ENCODE data around the gene GMCL2.
A peak's percentile ranks its signal among the peaks of the same experiment; 100 is the strongest.

The GMCL2 gene

DNA sequence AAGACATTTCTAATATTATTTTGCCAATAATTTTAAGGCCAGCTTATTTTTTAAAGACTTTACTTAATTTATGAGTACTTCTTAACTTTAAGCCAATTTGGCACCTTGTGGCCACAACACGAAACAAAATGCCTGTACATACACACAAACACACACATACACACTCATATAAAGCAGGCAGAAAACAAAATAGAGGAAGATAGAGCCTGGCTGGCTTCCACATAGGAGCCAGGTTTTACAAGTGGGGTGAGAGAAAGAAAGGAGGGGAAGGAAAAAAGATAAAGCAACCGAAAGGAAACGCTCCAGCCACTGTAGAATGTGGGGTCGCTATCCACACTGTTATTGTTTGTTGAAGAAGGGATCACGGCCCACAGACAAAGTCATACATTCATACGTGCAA is 10.4 kb downstream of the GMCL2 start:
- Histone ChIP-seq H3K27me3 (ENCODE audit: control insufficient read depth, insufficient read depth, low read length) (no peaks in the 10 kb centered on the region), H3K4me3 (ENCODE audit: low read depth, low read length) (no peak overlapping the region), H3K27ac (ENCODE audit: low read depth, low read length) (no peak overlapping the region), H3K4me1 (ENCODE audit: control insufficient read depth, insufficient read depth, low read length) (peaks cover 18% of the 10 kb centered on the region), H3K9ac (ENCODE audit: low read length) (no peak overlapping the region), H3K9me3 (ENCODE audit: control insufficient read depth, insufficient read depth, low read depth, low read length) (no peaks in the 10 kb centered on the region), H3K36me3 (ENCODE audit: control insufficient read depth, insufficient read depth, low read length) (no peaks in the 10 kb centered on the region)

DNA sequence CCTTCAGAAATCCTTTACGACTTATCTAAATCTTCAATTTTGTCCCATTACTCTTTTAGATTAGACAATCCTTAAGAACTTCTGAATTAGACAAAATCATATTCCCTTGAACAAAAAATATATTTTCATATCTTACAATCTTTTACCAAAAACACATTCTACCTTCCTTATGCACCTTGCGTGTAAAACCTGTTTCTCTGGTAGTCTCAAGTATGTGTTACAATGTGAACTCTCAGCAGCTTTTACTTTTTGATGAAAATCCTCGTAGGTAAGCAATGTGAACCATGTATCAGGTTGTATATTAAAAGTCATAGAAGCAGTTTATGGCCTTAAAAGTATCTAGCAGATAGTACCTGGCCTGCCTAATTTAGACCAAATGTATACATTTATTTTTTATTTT is 12.7 kb downstream of the GMCL2 start:
- H3K4me3 ChIP-seq (ENCODE audit: low read depth, low read length) = no peak overlapping the region
- H3K36me3 ChIP-seq (ENCODE audit: control insufficient read depth, insufficient read depth, low read length) = no peaks in the 10 kb centered on the region
- H3K9me3 ChIP-seq (ENCODE audit: control insufficient read depth, insufficient read depth, low read depth, low read length) = no peaks in the 10 kb centered on the region
- no peaks in the 10 kb centered on the region for H3K27me3 ChIP-seq (ENCODE audit: control insufficient read depth, insufficient read depth, low read length)
- peaks cover 15% of the 10 kb centered on the region for H3K4me1 ChIP-seq (ENCODE audit: control insufficient read depth, insufficient read depth, low read length)
- no peak overlapping the region for H3K27ac ChIP-seq (ENCODE audit: low read depth, low read length)
- H3K9ac ChIP-seq (ENCODE audit: low read length) = no peak overlapping the region

DNA sequence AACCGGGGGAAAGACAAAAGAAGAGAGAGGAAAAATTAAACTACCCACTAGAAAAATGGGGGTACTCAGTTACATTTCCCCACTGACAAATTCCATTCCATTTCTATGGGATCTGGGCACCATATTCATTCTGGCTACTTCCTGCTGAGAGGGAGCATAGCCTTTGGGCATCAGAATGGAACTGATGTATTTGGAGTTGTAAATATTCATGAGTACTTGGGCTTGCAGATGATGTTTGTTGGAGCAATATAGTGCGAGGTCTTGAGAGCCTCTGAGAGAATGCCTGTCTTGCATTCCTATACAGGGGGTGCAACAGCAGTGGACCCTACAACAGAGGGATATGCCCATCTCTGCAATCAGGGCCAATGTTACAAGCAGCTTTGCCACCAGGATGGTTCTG is 16.7 kb downstream of the GMCL2 start:
- Histone ChIP-seq H3K27ac (ENCODE audit: low read depth, low read length) (no peak overlapping the region), H3K4me3 (ENCODE audit: low read depth, low read length) (no peak overlapping the region), H3K36me3 (ENCODE audit: control insufficient read depth, insufficient read depth, low read length) (no peaks in the 10 kb centered on the region), H3K9me3 (ENCODE audit: control insufficient read depth, insufficient read depth, low read depth, low read length) (no peaks in the 10 kb centered on the region), H3K4me1 (ENCODE audit: control insufficient read depth, insufficient read depth, low read length) (peaks cover 6% of the 10 kb centered on the region), H3K27me3 (ENCODE audit: control insufficient read depth, insufficient read depth, low read length) (no peaks in the 10 kb centered on the region), H3K9ac (ENCODE audit: low read length) (no peak overlapping the region)

DNA sequence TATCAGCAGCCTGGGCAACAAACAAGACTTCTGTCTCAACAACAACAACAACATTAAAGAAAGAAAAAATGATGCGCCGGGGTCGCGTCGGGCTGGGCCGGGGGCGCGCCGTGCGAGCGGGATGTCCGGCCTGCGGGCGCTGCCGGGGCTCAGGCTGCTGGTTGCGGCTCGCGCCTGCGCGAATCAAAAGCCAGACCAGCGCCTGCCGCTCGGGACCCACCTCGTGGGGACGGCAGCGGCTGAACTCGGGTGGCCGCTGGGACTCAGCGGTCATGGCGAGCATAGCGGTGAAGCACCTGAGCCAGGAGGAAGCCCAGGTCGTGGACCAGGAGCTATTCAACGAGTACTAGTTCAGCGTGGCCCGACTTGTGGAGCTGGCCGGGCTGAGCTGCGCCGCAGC is 21.6 kb downstream of the GMCL2 start:
- Histone ChIP-seq H3K4me1 (ENCODE audit: control insufficient read depth, insufficient read depth, low read length) (peaks cover 9% of the 10 kb centered on the region), H3K4me3 (ENCODE audit: low read depth, low read length) (no peak overlapping the region), H3K36me3 (ENCODE audit: control insufficient read depth, insufficient read depth, low read length) (no peaks in the 10 kb centered on the region), H3K27ac (ENCODE audit: low read depth, low read length) (no peak overlapping the region), H3K27me3 (ENCODE audit: control insufficient read depth, insufficient read depth, low read length) (peaks cover 17% of the 10 kb centered on the region; the same call in 1 of the 2 replicates), H3K9ac (ENCODE audit: low read length) (no peak overlapping the region), H3K9me3 (ENCODE audit: control insufficient read depth, insufficient read depth, low read depth, low read length) (no peaks in the 10 kb centered on the region)

DNA sequence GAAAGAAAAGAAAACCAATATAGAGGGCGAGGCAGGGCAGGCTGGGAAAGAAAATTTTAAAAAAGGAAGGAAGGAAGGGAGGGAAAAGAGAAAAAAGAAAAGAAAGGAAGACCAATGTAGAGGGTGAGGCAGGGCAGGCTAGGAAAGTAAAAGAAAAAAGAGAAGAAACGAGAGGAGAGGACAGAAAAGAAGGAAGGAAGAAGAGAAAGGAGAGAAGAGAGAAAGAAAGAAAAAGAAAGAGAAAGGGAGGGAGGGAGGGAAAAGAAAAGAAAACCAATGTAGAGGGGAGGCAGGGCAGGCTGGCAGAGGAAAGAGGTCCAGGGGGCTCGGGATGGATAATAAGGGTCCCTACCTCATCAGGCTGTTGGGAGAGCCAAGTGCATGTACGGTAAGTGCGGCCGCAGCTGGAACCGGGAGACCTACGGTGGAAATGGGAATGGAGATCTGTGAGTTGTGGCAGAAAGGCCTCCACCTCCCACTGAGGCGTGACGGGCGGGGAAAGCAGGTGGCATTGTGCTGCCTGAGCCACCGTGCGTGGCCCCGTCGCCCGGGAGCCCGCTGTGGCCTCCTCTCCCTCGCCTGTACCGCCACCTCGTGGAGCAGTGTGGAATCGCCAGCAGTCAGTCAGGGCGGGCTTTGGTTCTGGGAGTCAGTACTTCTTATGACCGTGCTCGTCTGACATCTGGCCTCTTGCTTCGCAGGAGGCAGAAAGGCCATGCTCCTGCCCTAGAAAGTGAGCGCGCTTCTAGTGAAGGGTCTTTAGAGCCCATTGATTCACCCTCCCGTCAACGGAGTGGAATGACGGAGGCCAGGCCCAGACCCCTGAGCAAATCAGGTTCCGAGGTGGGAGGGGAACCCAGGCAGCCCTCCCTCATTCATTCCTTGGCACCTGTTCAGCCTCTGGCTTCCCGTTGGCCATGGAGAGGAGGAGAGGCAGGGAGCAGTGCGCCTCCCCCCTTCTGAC is 23.1 kb downstream of the GMCL2 start:
- Histone ChIP-seq H3K4me1 (ENCODE audit: control insufficient read depth, insufficient read depth, low read length) (0 out of 2 replicates have a peak, but pooled peaks cover 6% of the 10 kb centered on the region), H3K9ac (ENCODE audit: low read length) (no peak overlapping the region), H3K9me3 (ENCODE audit: control insufficient read depth, insufficient read depth, low read depth, low read length) (no peaks in the 10 kb centered on the region), H3K27me3 (ENCODE audit: control insufficient read depth, insufficient read depth, low read length) (peaks cover 17% of the 10 kb centered on the region; the same call in 1 of the 2 replicates), H3K36me3 (ENCODE audit: control insufficient read depth, insufficient read depth, low read length) (no peaks in the 10 kb centered on the region), H3K27ac (ENCODE audit: low read depth, low read length) (no peak overlapping the region), H3K4me3 (ENCODE audit: low read depth, low read length) (peak overlapping the region; percentile 52)

DNA sequence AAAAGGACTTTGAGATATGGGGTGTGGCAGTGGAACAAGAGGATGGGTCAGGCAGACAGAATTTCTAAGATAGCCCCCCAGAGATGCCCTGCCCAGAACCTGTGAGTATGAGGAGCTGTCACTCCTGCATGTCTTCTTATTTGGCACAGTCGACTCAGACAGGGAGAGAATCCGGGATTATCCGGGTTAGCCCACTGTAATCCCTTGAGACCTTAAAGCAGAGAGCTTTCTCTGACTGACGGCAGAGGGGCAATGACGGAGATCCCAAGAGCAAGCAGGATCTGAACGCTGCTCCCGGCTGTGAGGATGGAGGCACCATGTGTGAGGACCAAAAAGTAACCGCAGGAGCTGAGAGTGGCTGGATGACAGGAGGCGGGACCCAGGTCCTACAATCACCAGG is 24.7 kb downstream of the GMCL2 start:
- no peak overlapping the region for H3K9ac ChIP-seq (ENCODE audit: low read length)
- no peaks in the 10 kb centered on the region for H3K9me3 ChIP-seq (ENCODE audit: control insufficient read depth, insufficient read depth, low read depth, low read length)
- no peak overlapping the region for H3K4me3 ChIP-seq (ENCODE audit: low read depth, low read length)
- no peak overlapping the region for H3K27ac ChIP-seq (ENCODE audit: low read depth, low read length)
- H3K4me1 ChIP-seq (ENCODE audit: control insufficient read depth, insufficient read depth, low read length) = 0 out of 2 replicates have a peak, but pooled peaks cover 6% of the 10 kb centered on the region
- H3K27me3 ChIP-seq (ENCODE audit: control insufficient read depth, insufficient read depth, low read length) = peaks cover 17% of the 10 kb centered on the region; the same call in 1 of the 2 replicates
- H3K36me3 ChIP-seq (ENCODE audit: control insufficient read depth, insufficient read depth, low read length) = no peaks in the 10 kb centered on the region

DNA sequence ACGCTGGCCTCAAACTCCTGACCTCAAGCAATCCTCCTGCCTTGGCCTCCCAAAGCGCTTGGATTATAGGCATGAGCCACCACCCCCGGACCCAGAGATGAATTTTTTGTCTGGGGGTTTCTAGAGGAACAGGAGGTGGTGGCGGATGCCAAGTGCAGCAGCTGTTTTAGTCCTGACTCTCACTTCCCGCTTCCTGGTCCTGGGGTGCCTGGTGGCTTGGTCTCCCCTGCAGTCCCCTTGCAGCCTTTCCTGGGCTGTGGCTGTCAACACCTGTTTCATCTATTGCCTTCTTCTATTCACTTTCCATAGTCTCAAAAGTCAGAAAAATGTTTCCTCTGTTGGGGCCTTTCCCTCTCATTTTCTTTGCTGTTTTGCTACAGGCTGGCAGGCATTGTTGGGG is 27.0 kb downstream of the GMCL2 start:
- Histone ChIP-seq H3K27me3 (ENCODE audit: control insufficient read depth, insufficient read depth, low read length) (peaks cover 17% of the 10 kb centered on the region; the same call in 1 of the 2 replicates), H3K4me1 (ENCODE audit: control insufficient read depth, insufficient read depth, low read length) (0 out of 2 replicates have a peak, but pooled peaks cover 6% of the 10 kb centered on the region), H3K4me3 (ENCODE audit: low read depth, low read length) (no peak overlapping the region), H3K9me3 (ENCODE audit: control insufficient read depth, insufficient read depth, low read depth, low read length) (no peaks in the 10 kb centered on the region), H3K36me3 (ENCODE audit: control insufficient read depth, insufficient read depth, low read length) (no peaks in the 10 kb centered on the region), H3K27ac (ENCODE audit: low read depth, low read length) (no peak overlapping the region), H3K9ac (ENCODE audit: low read length) (no peak overlapping the region)

DNA sequence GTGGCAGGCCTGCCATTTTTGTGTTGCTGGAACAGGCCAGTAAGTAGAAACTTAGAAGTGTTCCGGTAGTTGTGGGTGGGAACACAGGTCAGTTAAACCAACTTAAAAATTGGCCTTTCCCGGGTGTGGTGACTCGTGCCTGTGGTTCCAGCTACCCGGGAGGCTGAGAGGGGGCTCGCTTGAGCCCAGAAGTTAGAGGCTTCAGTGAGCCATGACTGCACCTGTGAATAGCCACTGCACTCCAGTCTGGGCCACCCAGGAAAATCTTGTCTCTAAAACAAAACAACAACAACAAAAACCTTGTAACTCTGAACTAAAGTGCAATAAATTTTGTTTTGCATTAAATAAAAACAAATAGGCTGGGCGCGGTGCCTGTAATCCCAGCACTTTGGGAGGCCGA is 32.1 kb downstream of the GMCL2 start:
- Histone ChIP-seq H3K9ac (ENCODE audit: low read length) (no peak overlapping the region), H3K4me3 (ENCODE audit: low read depth, low read length) (no peak overlapping the region), H3K9me3 (ENCODE audit: control insufficient read depth, insufficient read depth, low read depth, low read length) (no peaks in the 10 kb centered on the region), H3K4me1 (ENCODE audit: control insufficient read depth, insufficient read depth, low read length) (no peaks in the 10 kb centered on the region), H3K27me3 (ENCODE audit: control insufficient read depth, insufficient read depth, low read length) (no peaks in the 10 kb centered on the region), H3K36me3 (ENCODE audit: control insufficient read depth, insufficient read depth, low read length) (peaks cover 24% of the 10 kb centered on the region), H3K27ac (ENCODE audit: low read depth, low read length) (no peak overlapping the region)

DNA sequence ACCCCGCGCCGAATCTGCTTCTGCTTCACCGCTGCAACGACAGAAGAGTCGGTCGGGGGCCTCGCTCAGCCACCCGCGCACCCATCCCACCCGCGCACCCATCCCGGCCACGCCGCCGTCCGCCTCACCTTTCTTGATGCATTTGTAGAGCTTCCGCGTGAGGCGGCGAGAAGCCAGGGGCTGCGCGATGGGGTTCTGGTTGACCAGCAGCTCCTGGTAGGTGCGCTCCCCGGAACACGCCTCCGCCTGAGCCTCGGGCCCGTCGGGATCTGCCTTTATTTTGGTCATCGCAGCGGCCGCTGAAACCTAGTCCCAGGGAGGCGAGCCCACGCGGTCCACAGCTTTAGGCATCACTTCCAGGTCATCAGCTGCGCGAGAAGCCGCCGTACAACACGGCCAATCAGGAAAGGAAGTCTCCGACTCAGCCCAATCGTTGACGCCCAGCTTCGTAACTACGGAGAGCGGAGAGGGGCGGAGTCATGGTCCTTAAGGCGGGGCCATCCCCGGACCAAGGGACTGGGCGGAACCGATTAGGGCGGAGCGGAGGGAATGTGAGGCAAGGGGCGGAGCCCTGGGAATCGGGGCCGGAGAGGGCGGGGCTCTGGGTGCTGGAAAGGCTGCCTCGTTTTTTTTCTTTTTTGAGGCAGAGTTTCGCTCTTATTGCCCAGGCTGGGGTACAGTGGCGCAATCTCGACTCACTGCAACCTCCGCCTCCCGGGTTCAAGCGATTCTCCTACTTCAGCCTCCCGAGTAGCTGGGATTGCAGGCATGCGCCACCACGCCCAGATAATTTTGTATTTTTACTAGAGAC is 33.4 kb downstream of the GMCL2 start, which contains the start of gene NHP2:
TSS of gene NHP2 (minus strand) at position 356 of the 811 bp plus-strand sequence. CDS start at position 288, 68 bp downstream.
- no peaks in the 10 kb centered on the region for H3K27me3 ChIP-seq (ENCODE audit: control insufficient read depth, insufficient read depth, low read length)
- H3K27ac ChIP-seq (ENCODE audit: low read depth, low read length) = peak within 1 kb of the TSS; percentile 72
- peak within 1 kb of the TSS; percentile 91 for H3K4me3 ChIP-seq (ENCODE audit: low read depth, low read length)
- H3K4me1 ChIP-seq (ENCODE audit: control insufficient read depth, insufficient read depth, low read length) = no peaks in the 10 kb centered on the region
- peak within 1 kb of the TSS; percentile 84 for H3K9ac ChIP-seq (ENCODE audit: low read length)
- H3K36me3 ChIP-seq (ENCODE audit: control insufficient read depth, insufficient read depth, low read length) = peaks cover 37% of the 10 kb centered on the region
- H3K9me3 ChIP-seq (ENCODE audit: control insufficient read depth, insufficient read depth, low read depth, low read length) = no peaks in the 10 kb centered on the region

DNA sequence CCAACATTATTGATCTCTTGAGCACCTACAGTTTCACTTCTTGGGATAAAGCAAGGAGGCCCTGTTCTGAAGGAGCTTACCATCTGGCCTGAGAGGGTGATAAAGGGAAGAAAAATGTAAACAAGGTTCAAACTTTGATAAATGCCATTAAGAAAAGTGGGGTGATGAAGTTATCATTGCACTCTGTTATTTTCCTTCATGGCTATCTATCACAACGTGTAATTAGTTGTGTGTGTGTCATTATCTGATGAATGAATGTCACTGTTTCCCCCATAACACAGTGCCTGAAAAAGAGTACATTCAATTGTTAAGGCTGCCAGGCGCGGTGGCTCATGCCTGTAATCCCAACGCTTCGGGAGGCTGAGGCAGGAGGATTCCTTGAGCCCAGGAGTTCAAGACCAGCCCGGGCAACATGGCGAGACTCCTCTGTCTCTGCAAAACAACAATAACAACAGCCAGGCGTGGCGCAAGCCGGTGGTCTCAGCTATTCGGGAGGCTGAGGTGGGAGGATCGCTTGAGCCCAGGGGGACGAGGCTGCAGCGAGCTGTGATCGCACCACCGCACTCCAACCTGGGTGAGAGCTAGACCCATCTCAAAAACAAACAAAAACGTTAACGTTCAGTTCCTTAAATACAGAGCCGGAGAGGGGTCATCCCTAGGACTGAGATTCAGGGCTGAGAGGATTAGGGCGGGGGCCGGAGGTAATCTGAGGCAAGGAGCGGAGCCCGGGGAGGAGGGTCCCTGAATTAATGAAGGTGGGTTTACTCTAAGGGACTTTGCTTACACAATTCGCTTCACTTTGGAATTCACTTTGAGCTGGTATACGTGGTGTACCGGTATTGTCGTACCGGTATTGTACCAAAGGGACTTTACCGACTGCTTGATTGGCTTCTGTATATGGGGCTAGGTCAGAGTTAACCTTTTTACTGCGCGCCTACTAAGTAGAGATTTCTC is 34.4 kb downstream of the GMCL2 start:
- Histone ChIP-seq H3K27ac (ENCODE audit: low read depth, low read length) (no peak overlapping the region), H3K36me3 (ENCODE audit: control insufficient read depth, insufficient read depth, low read length) (peaks cover 47% of the 10 kb centered on the region), H3K9me3 (ENCODE audit: control insufficient read depth, insufficient read depth, low read depth, low read length) (no peaks in the 10 kb centered on the region), H3K4me3 (ENCODE audit: low read depth, low read length) (peak overlapping the region; percentile 91), H3K9ac (ENCODE audit: low read length) (peak overlapping the region; percentile 84), H3K27me3 (ENCODE audit: control insufficient read depth, insufficient read depth, low read length) (no peaks in the 10 kb centered on the region), H3K4me1 (ENCODE audit: control insufficient read depth, insufficient read depth, low read length) (no peaks in the 10 kb centered on the region)
